ENCODE results near the gene SUGP1. TPM values are rescaled to one million over a fixed set of nuclear protein-coding genes. Genes with fewer than 3 reads are reported as not detected.

The SUGP1 gene
- total RNA-seq, 1 experiment from 2014 or later = 81.3 TPM

GRCh38 chr19:19229701-19230100, 90.6 kb downstream of the SUGP1 start (continued):
- no peak for TF ChIP-seq NFYB (CRISPR knock-in tag; conservative IDR thresholded peaks at IDR 0.05; ENCODE audit: low read depth)
- TF ChIP-seq USF1 (CRISPR knock-in tag; IDR thresholded peaks at IDR 0.05) = no peak
- no peak for TF ChIP-seq ZNF425 (CRISPR knock-in tag; conservative IDR thresholded peaks at IDR 0.05)
- TF ChIP-seq ATF1 (CRISPR knock-in tag; IDR thresholded peaks at IDR 0.05) = no peak
- TF ChIP-seq IRF2 (CRISPR knock-in tag; IDR thresholded peaks at IDR 0.05; ENCODE audit: borderline replicate concordance, low read depth) = no peak

- no peak overlapping the region for H3K27ac Mint-ChIP-seq
- H3K36me3 Mint-ChIP-seq = no peaks in the 10 kb centered on the region
- peaks cover 2% of the 10 kb centered on the region for H3K4me1 Mint-ChIP-seq
- peaks cover 57% of the 10 kb centered on the region for H3K27me3 Mint-ChIP-seq (ENCODE audit: low read depth)
- ChIA-PET POLR2A (no interaction called here), CTCF (interaction anchor here (0.9 kb wide), 1 partner anchor 11 kb away, joined by 3 read pairs; no protein-coding TSS in a partner anchor)
- DNase-seq (ENCODE audit: low spot score) (no peak), ATAC-seq (no peak)
- no peaks in the 10 kb centered on the region for H3K9me3 Mint-ChIP-seq
- H3K4me3 Mint-ChIP-seq = no peak overlapping the region
- TF ChIP-seq NFYB (CRISPR knock-in tag; conservative IDR thresholded peaks at IDR 0.05; ENCODE audit: low read depth) (0 out of 2 replicates have a peak, but pooled peaks have one; percentile 7), TP53 (CRISPR knock-in tag; IDR thresholded peaks at IDR 0.05) (no peak)
These were observed 93.1 kb downstream of the SUGP1 start for GRCh38 chr19:19227217-19227616.

GRCh38 chr19:19226663-19227062, 93.6 kb downstream of the SUGP1 start:
- CTCF ChIA-PET = interaction anchor here (0.9 kb wide), 1 partner anchor 10 kb away, joined by 3 read pairs; no protein-coding TSS in a partner anchor
- peaks cover 54% of the 10 kb centered on the region for H3K27me3 Mint-ChIP-seq (ENCODE audit: low read depth)
- no peak for DNase-seq (ENCODE audit: low spot score)
- no peak overlapping the region for H3K4me3 Mint-ChIP-seq
- no peaks in the 10 kb centered on the region for H3K36me3 Mint-ChIP-seq
- H3K9me3 Mint-ChIP-seq = no peaks in the 10 kb centered on the region
- no peak for ATAC-seq
- no peak overlapping the region for H3K27ac Mint-ChIP-seq
- TF ChIP-seq ZNF396 (CRISPR knock-in tag; IDR thresholded peaks at IDR 0.05; ENCODE audit: borderline replicate concordance) = no peak
- no peak for TF ChIP-seq ETV6 (CRISPR knock-in tag; IDR thresholded peaks at IDR 0.05)
- no peak for TF ChIP-seq ZMAT4 (CRISPR knock-in tag; IDR thresholded peaks at IDR 0.05)
- 0 out of 2 replicates have a peak, but pooled peaks have one; percentile 23 for TF ChIP-seq NFYB (CRISPR knock-in tag; conservative IDR thresholded peaks at IDR 0.05; ENCODE audit: low read depth)
- POLR2A ChIA-PET = no interaction called here
- peaks cover 2% of the 10 kb centered on the region for H3K4me1 Mint-ChIP-seq

GRCh38 chr19:19226204-19226603, 94.1 kb downstream of the SUGP1 start:
- H3K36me3 Mint-ChIP-seq = no peaks in the 10 kb centered on the region
- ChIA-PET CTCF (interaction anchor here (1.1 to 2.2 kb wide), 4 partner anchors 23 to 95 kb away, joined by 3 to 13 read pairs (median 8); partner anchors contain the start of gene MAU2), POLR2A (no interaction called here)
- H3K4me3 Mint-ChIP-seq = no peak overlapping the region
- no peaks in the 10 kb centered on the region for H3K9me3 Mint-ChIP-seq
- DNase-seq (ENCODE audit: low spot score) (no peak), ATAC-seq (no peak)
- no peak for TF ChIP-seq AFF4 (CRISPR knock-in tag; IDR thresholded peaks at IDR 0.05; ENCODE audit: borderline replicate concordance)
- H3K4me1 Mint-ChIP-seq = peaks cover 2% of the 10 kb centered on the region
- H3K27me3 Mint-ChIP-seq (ENCODE audit: low read depth) = peaks cover 50% of the 10 kb centered on the region
- H3K27ac Mint-ChIP-seq = no peak overlapping the region

Other genes with a start within 250 kb of the SUGP1 start
- gene TMEM161A, start 182.0 kb downstream of the SUGP1 start, total RNA-seq (2021) = 46.0 to 53.4 TPM (median 51.8 TPM) in 3 replicates
- gene MEF2B, start 150.2 kb downstream of the SUGP1 start, total RNA-seq (2021) = 1.3 to 1.7 TPM (median 1.7 TPM) in 3 replicates
- 18.4 to 24.2 TPM (median 20.9 TPM) in 3 replicates for gene BORCS8, start 128.4 kb downstream of the SUGP1 start, total RNA-seq (2021)
- 78.1 to 87.1 TPM (median 78.7 TPM) in 3 replicates for gene RFXANK, start 128.3 kb downstream of the SUGP1 start, total RNA-seq (2021)
- 22.7 to 24.9 TPM (median 23.4 TPM) in 3 replicates for gene NR2C2AP, start 117.1 kb downstream of the SUGP1 start, total RNA-seq (2021)
- 1.9 to 3.0 TPM (median 2.5 TPM) in 3 replicates for gene NCAN, start 108.6 kb downstream of the SUGP1 start, total RNA-seq (2021)
- gene TM6SF2, start 47.2 kb downstream of the SUGP1 start, total RNA-seq (2021) = 4.5 to 7.6 TPM (median 6.0 TPM) in 3 replicates
- gene MAU2, start 320 bp upstream of the SUGP1 start, total RNA-seq (2021) = 47.8 to 56.8 TPM (median 50.3 TPM) in 3 replicates
- gene GATAD2A, start 85.2 kb upstream of the SUGP1 start, total RNA-seq (2021) = 186 to 209 TPM (median 189 TPM) in 3 replicates
- 4.7 to 7.8 TPM (median 7.7 TPM) in 3 replicates for gene TSSK6, start 195.0 kb upstream of the SUGP1 start, total RNA-seq (2021)
- gene NDUFA13, start 195.7 kb upstream of the SUGP1 start, total RNA-seq (2021) = 519 to 568 TPM (median 552 TPM) in 3 replicates
- gene YJEFN3, start 208.4 kb upstream of the SUGP1 start, total RNA-seq (2021) = 10.2 to 11.9 TPM (median 11.1 TPM) in 3 replicates
- gene CILP2, start 217.8 kb upstream of the SUGP1 start, total RNA-seq (2021) = 7.9 to 10.6 TPM (median 10.1 TPM) in 3 replicates